NCI-H1092 treated with DMSO at 0.1 percent for 48 hours (cell line): Measurements from ENCODE around the gene ZFHX3.
"Not testable (repeated sequence)": the region's sequence is repeated elsewhere in the genome, so short reads cannot be mapped to it uniquely, and the experiment has no call there.

Source experiments
- DNase-seq: peaks from one replicate; lab custom pipeline; 2025; lab: John Stamatoyannopoulos, UW

Gene ZFHX3

GRCh38 chr16:73021866-73022495, 25.9 kb downstream of the ZFHX3 start:
- DNase-seq: no peak

- DNase-seq: peak; percentile 46
Measured at GRCh38 chr16:73020409-73020884, 27.5 kb downstream of the ZFHX3 start.

GRCh38 chr16:73019457-73020362, 28.2 kb downstream of the ZFHX3 start:
- peak; percentile 46 for DNase-seq

GRCh38 chr16:73018821-73019456, 29.0 kb downstream of the ZFHX3 start:
- no peak for DNase-seq

- no peak for DNase-seq
Measured at GRCh38 chr16:73017321-73017720, 30.6 kb downstream of the ZFHX3 start.

- no peak for DNase-seq
Measured at GRCh38 chr16:73016488-73016830, 31.5 kb downstream of the ZFHX3 start.

- DNase-seq: no peak
Measured at GRCh38 chr16:73015612-73016487, 32.1 kb downstream of the ZFHX3 start.

- no peak for DNase-seq
Measured at GRCh38 chr16:73014768-73015167, 33.2 kb downstream of the ZFHX3 start.

- DNase-seq: no peak
Measured at GRCh38 chr16:73013974-73014373, 34.0 kb downstream of the ZFHX3 start.

GRCh38 chr16:73012341-73012740, 35.6 kb downstream of the ZFHX3 start:
- DNase-seq: no peak

- DNase-seq: no peak
Measured at GRCh38 chr16:73011926-73012325, 36.0 kb downstream of the ZFHX3 start.

- DNase-seq: peak; percentile 86
Measured at GRCh38 chr16:73010150-73010676, 37.7 kb downstream of the ZFHX3 start.

GRCh38 chr16:73009710-73010109, 38.2 kb downstream of the ZFHX3 start:
- DNase-seq: not testable (repeated sequence)

- DNase-seq: no peak
Measured at GRCh38 chr16:73006026-73006425, 41.9 kb downstream of the ZFHX3 start.

GRCh38 chr16:73002866-73003265, 45.1 kb downstream of the ZFHX3 start:
- no peak for DNase-seq

GRCh38 chr16:73000907-73001521, 46.9 kb downstream of the ZFHX3 start:
- peak; percentile 39 for DNase-seq

GRCh38 chr16:73000020-73000906, 47.7 kb downstream of the ZFHX3 start:
- DNase-seq: peak; percentile 67

GRCh38 chr16:72999541-73000019, 48.3 kb downstream of the ZFHX3 start:
- DNase-seq: peak; percentile 67

- DNase-seq: no peak
Measured at GRCh38 chr16:72997141-72997542, 50.8 kb downstream of the ZFHX3 start.
